KMS-11 (cell line): ENCODE measurements around the gene ZNF385B.
"Not testable (repeated sequence)": the region's sequence is repeated elsewhere in the genome, so short reads cannot be mapped to it uniquely, and the experiment has no call there.

Source experiments
- H2AFZ ChIP-seq: fragments of 200-600 bp; sonication (generic); 2 replicates; pipeline ENCODE4 v1.6.1; 2016; ENCODE audit warnings: antibody characterized with exemption, mixed run types, low read depth
- H3K27ac ChIP-seq: fragments of 200-600 bp; sonication (generic); 2 replicates; pipeline ENCODE4 v1.6.1; 2016; ENCODE audit warnings: mild to moderate bottlenecking, mixed run types
- H3K27me3 ChIP-seq: fragments of 200-600 bp; sonication (generic); 2 replicates; pipeline ENCODE4 v1.6.1; 2017; ENCODE audit warnings: mild to moderate bottlenecking, low read depth, mixed run types, moderate library complexity; ENCODE audit not compliant: insufficient read depth
- H3K36me3 ChIP-seq: fragments of 200-600 bp; sonication (generic); 2 replicates; pipeline ENCODE4 v1.6.1; 2017; ENCODE audit warnings: mild to moderate bottlenecking, mixed run types; ENCODE audit not compliant: insufficient read depth
- H3K4me1 ChIP-seq: fragments of 200-600 bp; sonication (generic); 2 replicates; pipeline ENCODE4 v1.6.1; 2016; ENCODE audit warnings: mild to moderate bottlenecking, low read depth, mixed run types; ENCODE audit not compliant: poor library complexity, severe bottlenecking
- H3K4me2 ChIP-seq: fragments of 200-600 bp; sonication (generic); 2 replicates; pipeline ENCODE4 v1.7.0; 2016; ENCODE audit warnings: mild to moderate bottlenecking, mixed run types
- H3K4me3 ChIP-seq: fragments of 200-600 bp; sonication (generic); IDR thresholded peaks from 2 replicates; pipeline ENCODE4 v1.6.1; 2017; ENCODE audit warnings: low read depth, low read length, mixed read lengths; ENCODE audit not compliant: insufficient read depth
- H3K79me2 ChIP-seq: fragments of 200-600 bp; sonication (generic); 2 replicates; pipeline ENCODE4 v1.6.1; 2016; ENCODE audit warnings: low read depth, mixed run types; ENCODE audit not compliant: insufficient read depth
- H3K9ac ChIP-seq: fragments of 200-600 bp; sonication (generic); 2 replicates; pipeline ENCODE4 v1.6.1; 2016; ENCODE audit warnings: mild to moderate bottlenecking, mixed run types
- H4K20me1 ChIP-seq: fragments of 200-600 bp; sonication (generic); 2 replicates; pipeline ENCODE4 v1.6.1; 2016; ENCODE audit warnings: mild to moderate bottlenecking, mixed run types; ENCODE audit not compliant: insufficient read depth
- CTCF ChIP-seq: fragments of 200-600 bp; sonication (generic); conservative IDR thresholded peaks from 2 replicates; pipeline ENCODE4 v1.6.1; 2017; ENCODE audit warnings: low read depth, mild to moderate bottlenecking, antibody characterized with exemption, low read length, moderate library complexity, mixed read lengths

The ZNF385B gene

GRCh38 chr2:179790235-179791217 lies 70.9 kb downstream of the ZNF385B start:
- no peaks in the 10 kb centered on the region for H3K36me3 ChIP-seq
- no peak overlapping the region for H2AFZ ChIP-seq
- no peaks in the 10 kb centered on the region for H3K27me3 ChIP-seq
- H3K4me2 ChIP-seq = no peak overlapping the region
- no peak overlapping the region for H3K27ac ChIP-seq
- TF ChIP-seq CTCF = no peak
- no peak overlapping the region for H3K4me3 ChIP-seq
- no peaks in the 10 kb centered on the region for H3K4me1 ChIP-seq
- H3K79me2 ChIP-seq = no peaks in the 10 kb centered on the region
- H3K9ac ChIP-seq = no peak overlapping the region
- H4K20me1 ChIP-seq = no peaks in the 10 kb centered on the region

- Histone ChIP-seq H3K4me1 (no peaks in the 10 kb centered on the region), H3K27ac (no peak overlapping the region), H2AFZ (no peak overlapping the region), H3K4me2 (no peak overlapping the region), H3K36me3 (no peaks in the 10 kb centered on the region), H3K27me3 (no peaks in the 10 kb centered on the region), H3K9ac (no peak overlapping the region), H3K4me3 (no peak overlapping the region), H4K20me1 (no peaks in the 10 kb centered on the region), H3K79me2 (no peaks in the 10 kb centered on the region)
- no peak for TF ChIP-seq CTCF
Observed at GRCh38 chr2:179788104-179788503, 73.3 kb downstream of the ZNF385B start.

- Histone ChIP-seq H3K9ac (no peak overlapping the region), H3K4me3 (no peak overlapping the region), H3K4me1 (no peaks in the 10 kb centered on the region), H3K79me2 (no peaks in the 10 kb centered on the region), H4K20me1 (no peaks in the 10 kb centered on the region), H2AFZ (no peak overlapping the region), H3K36me3 (no peaks in the 10 kb centered on the region), H3K27me3 (no peaks in the 10 kb centered on the region), H3K4me2 (no peak overlapping the region), H3K27ac (no peak overlapping the region)
- TF ChIP-seq CTCF = no peak
Observed at GRCh38 chr2:179787601-179788000, 73.8 kb downstream of the ZNF385B start.

GRCh38 chr2:179785902-179786301 lies 75.5 kb downstream of the ZNF385B start:
- H3K36me3 ChIP-seq = no peaks in the 10 kb centered on the region
- H3K27me3 ChIP-seq = no peaks in the 10 kb centered on the region
- H3K4me2 ChIP-seq = no peak overlapping the region
- no peaks in the 10 kb centered on the region for H4K20me1 ChIP-seq
- H3K9ac ChIP-seq = no peak overlapping the region
- H3K27ac ChIP-seq = no peak overlapping the region
- no peak overlapping the region for H3K4me3 ChIP-seq
- H2AFZ ChIP-seq = no peak overlapping the region
- TF ChIP-seq CTCF = no peak
- no peaks in the 10 kb centered on the region for H3K4me1 ChIP-seq
- H3K79me2 ChIP-seq = no peaks in the 10 kb centered on the region

GRCh38 chr2:179782346-179782745 lies 79.1 kb downstream of the ZNF385B start:
- not testable (repeated sequence) for H3K4me1 ChIP-seq, H3K4me3 ChIP-seq, H3K27ac ChIP-seq, H4K20me1 ChIP-seq, H3K4me2 ChIP-seq, H3K27me3 ChIP-seq, H3K79me2 ChIP-seq, H3K36me3 ChIP-seq, H3K9ac ChIP-seq, H2AFZ ChIP-seq
